ACHN (cell line): Measurements from ENCODE around the gene ARL3.
"Not testable (repeated sequence)": the region's sequence is repeated elsewhere in the genome, so short reads cannot be mapped to it uniquely, and the experiment has no call there.

ENCODE experiments used
- DNase-seq: peaks from one replicate; pipeline ENCODE4 v3.0.0-alpha.2; 2015
- in situ Hi-C: cut with HindIII; loops from 2 replicates; pipeline ENCODE4 v1.10.0; 2017; ENCODE audit warnings: low sequenced_read_pairs, low pct_ligation_motif_present, low pct_unique_long_range_greater_than_20kb

Gene ARL3

GRCh38 chr10:102677331-102678067, 36.7 kb downstream of the ARL3 start:
- DNase-seq = no peak
- in situ Hi-C loops = no loop called here

- in situ Hi-C loops = no loop called here
- DNase-seq = no peak
Measured at GRCh38 chr10:102676534-102677315, 37.5 kb downstream of the ARL3 start.

GRCh38 chr10:102675666-102676533, 38.3 kb downstream of the ARL3 start:
- peak; percentile 91 for DNase-seq
- in situ Hi-C loops = no loop called here

GRCh38 chr10:102675011-102675665, 39.1 kb downstream of the ARL3 start:
- no peak for DNase-seq
- in situ Hi-C loops = no loop called here

GRCh38 chr10:102674566-102674965, 39.6 kb downstream of the ARL3 start:
- in situ Hi-C loops = no loop called here
- DNase-seq = no peak

- DNase-seq = no peak
- in situ Hi-C loops = no loop called here
Measured at GRCh38 chr10:102673819-102674511, 40.2 kb downstream of the ARL3 start.

- in situ Hi-C loops = no loop called here
- no peak for DNase-seq
Measured at GRCh38 chr10:102673236-102673818, 40.9 kb downstream of the ARL3 start.

- DNase-seq = no peak
- in situ Hi-C loops = no loop called here
Measured at GRCh38 chr10:102670871-102671434, 43.2 kb downstream of the ARL3 start.

- DNase-seq = no peak
- in situ Hi-C loops = no loop called here
Measured at GRCh38 chr10:102670065-102670670, 44.0 kb downstream of the ARL3 start.

- DNase-seq = peak; percentile 32
- in situ Hi-C loops = no loop called here
Measured at GRCh38 chr10:102669206-102670064, 44.8 kb downstream of the ARL3 start.

GRCh38 chr10:102668326-102669107, 45.7 kb downstream of the ARL3 start:
- in situ Hi-C loops = no loop called here
- DNase-seq = no peak

GRCh38 chr10:102667411-102667810, 46.8 kb downstream of the ARL3 start:
- in situ Hi-C loops, DNase-seq: not testable (repeated sequence)

- in situ Hi-C loops = no loop called here
- DNase-seq = peak; percentile 86
Measured at GRCh38 chr10:102665904-102666509, 48.2 kb downstream of the ARL3 start.

GRCh38 chr10:102661658-102662028, 52.6 kb downstream of the ARL3 start:
- in situ Hi-C loops = no loop called here
- DNase-seq = no peak
